Motor neuron (in vitro differentiated cells): ENCODE results near the gene ZSCAN30. TPM values are rescaled to one million over a fixed set of nuclear protein-coding genes. Genes with fewer than 3 reads are reported as not detected.

Source experiments
- ATAC-seq, 8 experiments: fragments of 200-7000 bp; cut with Tn5 transposase; replicated peaks in 6 of 8; 2 replicates each; pipeline ENCODE4 v1.8.0; 2021; ENCODE audit warnings: mild to moderate bottlenecking in 8 of 8, moderate library complexity in 8 of 8
- H3K27ac ChIP-seq, 2 donors: fragments of 250-450 bp; sonication (Bioruptor Pico); 2 replicates each; pipeline ENCODE4 v1.9.0; 2021; ENCODE audit warnings: antibody characterized with exemption in 2 of 2, mild to moderate bottlenecking in 2 of 2, moderate library complexity in 1 of 2
- H3K4me1 ChIP-seq, 2 donors: fragments of 250-450 bp; sonication (Bioruptor Pico); replicated peaks in 1 of 2; 2 replicates each; pipeline ENCODE4 v1.6.1; 2021; ENCODE audit warnings: antibody characterized with exemption in 2 of 2, mild to moderate bottlenecking in 2 of 2, moderate library complexity in 1 of 2
- H3K4me3 ChIP-seq, 5 donors: fragments of 250-450 bp; sonication (Bioruptor Pico); 2 replicates each; pipeline ENCODE4 v1.9.0; 2021; ENCODE audit warnings: antibody characterized with exemption in 5 of 5, mild to moderate bottlenecking in 5 of 5, moderate library complexity in 4 of 5
- WGBS, 10 experiments: fragments of 450-650 bp; shearing (Covaris generic); methylation state at CpG; one replicate each; pipeline ENCODE4 v1.0.0; 2022; 5-methylcytosine and 5-hydroxymethylcytosine counted together
- in situ Hi-C, 9 experiments: fragments of 400-800 bp; cut with MboI; loops; one replicate each; pipeline ENCODE4 v1.15.0; 2021; ENCODE audit warnings: low sequenced_read_pairs in 9 of 9, low pct_unique_long_range_greater_than_20kb in 2 of 9; ENCODE audit not compliant: unreplicated experiment in 9 of 9
- total RNA-seq, 8 experiments: library from RNA; unstranded; fragments of 300-600 nt; gene quantifications; 2 replicates each; pipeline versions ENCODE4 v1.2.3 to v1.2.4, GENCODE V29; 2022

Gene ZSCAN30
- total RNA-seq, 8 experiments from 2014 or later = 10.3 to 29.5 (median 23.5) TPM

DNA sequence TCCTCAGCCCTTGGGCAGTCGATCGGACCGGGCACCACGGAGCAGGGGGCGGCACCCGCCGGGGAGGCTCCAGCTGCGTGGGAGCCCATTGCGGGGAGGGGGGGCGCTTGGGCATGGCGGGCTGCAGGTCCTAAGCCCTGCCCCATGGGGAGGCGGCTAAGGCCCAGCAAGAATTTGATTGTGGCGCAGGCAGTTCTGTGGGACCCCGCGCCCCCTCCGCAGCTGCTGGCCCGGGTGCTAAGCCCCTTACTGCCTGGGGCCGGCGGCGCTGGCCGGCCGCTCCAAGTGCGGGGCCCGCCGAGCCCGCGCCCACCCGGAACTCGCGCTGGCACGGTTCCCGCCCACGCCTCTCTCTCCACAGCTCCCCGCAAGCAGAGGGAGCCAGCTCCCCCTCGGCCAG is 18.4 kb downstream of the ZSCAN30 start:
- no peaks in the 10 kb centered on the region for H3K4me1 ChIP-seq
- H3K27ac ChIP-seq = no peak overlapping the region
- WGBS, 10 experiments = no CpG with 5 or more reads among the region's 35 CpGs
- in situ Hi-C loops = no loop called here
- no peak overlapping the region for H3K4me3 ChIP-seq
- ATAC-seq = no peak

DNA sequence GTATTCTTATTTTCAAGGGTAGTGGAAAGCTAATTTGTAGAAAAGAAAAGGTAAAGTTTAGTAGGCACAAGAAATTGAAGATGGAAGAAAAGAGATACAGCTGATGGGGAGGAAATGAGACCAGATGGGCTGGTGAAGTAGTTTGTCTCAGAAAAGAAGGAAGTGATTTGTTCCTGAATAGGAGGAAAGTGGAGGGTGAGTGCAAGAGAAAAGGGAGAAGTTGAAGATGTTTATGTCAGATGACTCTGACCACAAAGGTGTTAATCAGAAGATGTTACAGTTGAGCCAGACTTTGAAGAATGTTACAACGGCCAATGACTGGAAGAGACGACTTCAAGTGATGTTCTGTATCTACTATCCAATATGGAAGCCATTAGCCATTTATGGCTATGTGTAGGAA is 21.2 kb downstream of the ZSCAN30 start:
- Histone ChIP-seq H3K4me1 (no peaks in the 10 kb centered on the region), H3K27ac (no peak overlapping the region), H3K4me3 (no peak overlapping the region)
- 63 to 100% (median 96%) methylated on average over 2 of the region's 2 CpGs for WGBS, 10 experiments
- in situ Hi-C loops = no loop called here
- no peak for ATAC-seq

DNA sequence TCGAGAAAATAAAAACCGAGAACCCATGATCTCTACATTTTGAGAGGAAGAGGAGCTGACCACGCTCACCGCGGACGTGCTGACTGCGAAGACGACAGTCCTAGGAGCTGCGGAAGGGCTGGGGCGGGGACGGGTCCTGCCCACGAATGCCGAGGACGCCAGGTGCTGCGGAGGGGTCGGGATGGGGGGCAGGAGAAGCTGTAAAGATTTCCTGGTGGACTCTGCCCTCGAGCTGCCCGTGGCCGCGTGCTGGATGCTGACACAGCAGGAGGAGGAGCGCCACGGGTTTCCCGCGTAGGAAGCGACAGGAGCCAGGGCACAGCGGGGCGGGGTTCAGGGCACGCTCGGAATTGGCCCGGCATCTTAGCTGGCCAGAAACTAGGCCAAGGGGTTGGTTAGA is 22.2 kb downstream of the ZSCAN30 start:
- 70 to 100% (median 100%) methylated on average over 1 to 4 of the region's 30 CpGs; no CpG with 5 or more reads in 6 of the 10 experiments for WGBS, 10 experiments
- ATAC-seq = no peak
- in situ Hi-C loops = no loop called here
- H3K27ac ChIP-seq = no peak overlapping the region
- no peaks in the 10 kb centered on the region for H3K4me1 ChIP-seq
- peak overlapping the region in 1 of 5 donors; percentile 40 for H3K4me3 ChIP-seq

DNA sequence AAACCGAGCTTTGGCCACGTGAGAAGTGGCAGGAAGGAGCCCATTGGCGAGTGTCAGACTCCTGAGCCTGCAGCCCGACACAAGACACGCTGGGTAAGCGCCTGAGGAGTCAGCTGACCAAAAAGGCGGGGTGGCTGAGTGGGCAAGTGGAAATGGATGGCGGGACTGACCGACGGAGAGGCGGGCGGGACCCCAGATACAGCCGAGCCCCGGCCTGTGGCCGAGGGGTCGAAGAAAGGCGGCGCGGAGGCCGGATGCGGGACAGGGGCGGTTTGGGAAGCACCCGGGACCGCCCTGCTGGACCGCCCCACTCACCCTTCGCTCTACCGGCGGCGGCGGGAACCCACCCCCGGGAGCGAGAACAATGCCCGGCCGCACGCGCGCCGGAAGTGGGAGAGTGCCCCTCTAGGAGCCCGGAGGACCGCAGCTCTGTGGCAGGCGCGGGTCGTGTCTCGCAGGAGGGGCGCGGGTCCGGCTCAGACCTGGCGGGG is 22.8 kb downstream of the ZSCAN30 start:
- in situ Hi-C loops = no loop called here
- 5 to 97% (median 58%) methylated on average over 1 to 19 of the region's 48 CpGs; no CpG with 5 or more reads in 6 of the 10 experiments for WGBS, 10 experiments

DNA sequence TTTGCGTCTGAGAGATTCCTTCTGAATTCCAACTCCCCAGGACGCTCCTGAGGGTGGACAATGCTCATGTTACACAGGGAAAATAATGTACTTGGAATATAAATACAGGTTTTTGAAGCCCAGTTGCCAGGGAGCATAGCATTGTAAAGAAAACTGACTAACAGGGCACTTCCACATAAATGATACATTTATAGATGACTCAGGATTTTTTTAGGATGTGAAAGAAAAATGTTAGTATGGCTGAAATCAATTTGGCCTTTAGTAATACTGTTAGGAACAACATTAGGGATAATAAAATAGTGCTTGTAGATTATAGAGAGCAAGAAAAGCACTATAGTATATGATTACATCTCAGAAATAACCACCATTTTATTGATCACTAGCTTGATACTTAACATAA is 25.6 kb downstream of the ZSCAN30 start:
- Histone ChIP-seq H3K4me1 (no peaks in the 10 kb centered on the region), H3K27ac (no peak overlapping the region), H3K4me3 (no peak overlapping the region)
- WGBS, 10 experiments = 71 to 94% (median 82%) methylated on average over 1 to 2 of the region's 2 CpGs; no CpG with 5 or more reads in 4 of the 10 experiments
- in situ Hi-C loops = no loop called here
- no peak for ATAC-seq

More for the DNA sequence above, 22.8 kb downstream of the ZSCAN30 start:
- H3K27ac ChIP-seq = peak overlapping the region in 1 of 2 donors; percentile 72
- ATAC-seq = peak in 5 of 8 experiments; percentile 66 to 94 (median 92)
- peak overlapping the region in 2 of 5 donors; percentile 40 to 41 for H3K4me3 ChIP-seq
- no peaks in the 10 kb centered on the region for H3K4me1 ChIP-seq

DNA sequence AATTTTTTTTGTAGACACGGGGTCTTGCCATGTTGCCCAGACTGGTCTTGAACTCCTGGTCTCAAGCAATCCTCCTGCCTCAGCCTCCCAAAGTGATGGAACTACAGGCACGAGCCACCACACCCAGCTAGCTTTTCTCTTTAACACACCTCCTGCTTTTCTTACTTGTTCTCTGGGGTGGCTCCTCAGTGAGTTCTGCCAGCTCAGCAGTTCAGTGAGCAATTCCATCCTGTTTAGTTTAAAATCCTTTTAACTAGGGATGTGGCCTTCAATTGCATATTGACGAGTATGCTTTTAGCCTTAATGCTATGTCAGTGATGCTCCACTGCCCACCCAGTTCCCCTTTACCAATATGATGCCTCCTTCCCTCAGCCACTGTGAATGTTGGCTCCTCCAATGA is 33.1 kb downstream of the ZSCAN30 start:
- ATAC-seq = no peak
- Histone ChIP-seq H3K27ac (no peak overlapping the region), H3K4me3 (no peak overlapping the region), H3K4me1 (no peaks in the 10 kb centered on the region)
- WGBS, 10 experiments = 58 to 100% (median 88%) methylated on average over 1 to 3 of the region's 3 CpGs; no CpG with 5 or more reads in 4 of the 10 experiments
- in situ Hi-C loops = no loop called here

DNA sequence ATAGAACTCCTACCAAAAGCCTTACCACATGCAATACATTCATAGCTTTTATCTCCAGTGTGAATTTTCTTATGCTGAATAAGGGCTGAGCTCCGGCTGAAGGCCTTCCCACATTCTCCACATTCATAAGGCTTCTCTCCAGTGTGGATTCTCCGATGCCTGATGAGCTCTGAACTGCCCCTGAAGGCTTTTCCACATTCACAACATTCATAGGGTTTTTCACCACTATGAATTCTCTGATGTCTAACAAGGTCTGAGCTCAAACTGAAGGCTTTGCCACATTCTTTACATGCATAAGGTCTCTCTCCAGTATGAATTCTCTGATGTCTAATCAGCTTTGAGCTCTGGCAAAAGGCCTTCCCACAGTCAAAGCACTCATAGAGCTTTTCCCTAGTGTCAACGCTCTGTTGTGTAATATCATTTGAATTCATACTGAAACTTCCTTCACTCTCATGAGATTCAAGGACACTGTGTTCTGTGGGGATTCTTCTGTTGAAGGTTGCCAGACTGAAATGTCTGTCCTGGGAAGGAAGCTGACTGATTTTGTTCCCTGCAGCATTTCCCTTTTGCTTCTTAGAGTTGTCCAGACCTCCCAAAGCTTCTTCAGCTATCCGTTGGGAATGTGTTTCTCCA is 36.3 kb downstream of the ZSCAN30 start:
- H3K4me3 ChIP-seq = no peak overlapping the region

DNA sequence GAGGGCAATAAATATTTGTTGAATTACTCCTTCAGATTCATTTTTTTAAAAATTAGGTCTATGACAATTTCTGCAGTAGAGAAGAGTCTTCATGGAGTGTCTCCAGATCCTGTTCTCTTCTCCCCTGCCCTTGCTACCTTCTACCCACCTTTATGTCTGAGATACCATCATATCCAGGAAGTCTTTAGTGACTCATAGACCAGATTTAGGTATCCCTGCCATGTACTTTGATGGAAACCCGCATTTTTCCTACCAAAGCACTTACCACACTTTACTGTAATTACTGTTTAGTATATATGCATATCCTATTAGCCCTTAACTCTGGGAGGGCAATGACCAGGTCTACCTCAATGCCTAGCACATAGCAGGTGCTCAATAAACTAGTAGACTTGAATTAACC is 37.6 kb downstream of the ZSCAN30 start:
- WGBS, 10 experiments = 60 to 100% (median 92%) methylated on average over 1 of the region's 1 CpG; no CpG with 5 or more reads in 4 of the 10 experiments
- in situ Hi-C loops = no loop called here
- no peak for ATAC-seq

More for the DNA sequence above, 36.3 kb downstream of the ZSCAN30 start:
- no peak for ATAC-seq
- no peaks in the 10 kb centered on the region for H3K4me1 ChIP-seq
- WGBS, 10 experiments = 60 to 100% (median 93%) methylated on average over 1 to 4 of the region's 4 CpGs; no CpG with 5 or more reads in 2 of the 10 experiments
- no peak overlapping the region for H3K27ac ChIP-seq
- in situ Hi-C loops = no loop called here

DNA sequence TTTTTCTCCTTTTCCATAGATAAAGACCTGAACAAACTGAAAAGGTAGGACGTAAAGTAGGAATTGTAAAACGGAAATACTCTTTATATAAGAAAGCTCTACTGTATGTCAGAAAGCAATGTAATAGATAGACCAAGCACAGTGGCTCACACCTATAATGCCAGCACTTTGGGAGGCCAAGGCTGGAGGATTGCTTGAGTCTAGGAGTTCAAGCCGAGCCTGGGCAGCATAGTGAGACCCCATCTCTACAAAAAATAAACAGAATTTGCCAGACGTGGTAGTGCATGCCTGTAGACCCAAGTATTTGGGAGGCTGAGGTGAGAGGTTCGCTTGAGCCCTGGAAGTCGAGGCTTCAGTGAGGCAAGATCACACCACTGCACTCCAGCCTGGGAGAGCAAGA is 41.6 kb downstream of the ZSCAN30 start:
- H3K27ac ChIP-seq = no peak overlapping the region
- no peaks in the 10 kb centered on the region for H3K4me1 ChIP-seq
- WGBS, 10 experiments = 89 to 100% (median 100%) methylated on average over 2 to 4 of the region's 6 CpGs; no CpG with 5 or more reads in 1 of the 10 experiments
- no peak overlapping the region for H3K4me3 ChIP-seq
- no peak for ATAC-seq
- in situ Hi-C loops = loop anchor here in 1 of 9 experiments (25.0 kb wide), 1 partner anchor 114 kb away; no protein-coding TSS in a partner anchor

More for the DNA sequence above, 37.6 kb downstream of the ZSCAN30 start:
- H3K4me1 ChIP-seq = no peaks in the 10 kb centered on the region
- no peak overlapping the region for H3K27ac ChIP-seq
- H3K4me3 ChIP-seq = no peak overlapping the region

DNA sequence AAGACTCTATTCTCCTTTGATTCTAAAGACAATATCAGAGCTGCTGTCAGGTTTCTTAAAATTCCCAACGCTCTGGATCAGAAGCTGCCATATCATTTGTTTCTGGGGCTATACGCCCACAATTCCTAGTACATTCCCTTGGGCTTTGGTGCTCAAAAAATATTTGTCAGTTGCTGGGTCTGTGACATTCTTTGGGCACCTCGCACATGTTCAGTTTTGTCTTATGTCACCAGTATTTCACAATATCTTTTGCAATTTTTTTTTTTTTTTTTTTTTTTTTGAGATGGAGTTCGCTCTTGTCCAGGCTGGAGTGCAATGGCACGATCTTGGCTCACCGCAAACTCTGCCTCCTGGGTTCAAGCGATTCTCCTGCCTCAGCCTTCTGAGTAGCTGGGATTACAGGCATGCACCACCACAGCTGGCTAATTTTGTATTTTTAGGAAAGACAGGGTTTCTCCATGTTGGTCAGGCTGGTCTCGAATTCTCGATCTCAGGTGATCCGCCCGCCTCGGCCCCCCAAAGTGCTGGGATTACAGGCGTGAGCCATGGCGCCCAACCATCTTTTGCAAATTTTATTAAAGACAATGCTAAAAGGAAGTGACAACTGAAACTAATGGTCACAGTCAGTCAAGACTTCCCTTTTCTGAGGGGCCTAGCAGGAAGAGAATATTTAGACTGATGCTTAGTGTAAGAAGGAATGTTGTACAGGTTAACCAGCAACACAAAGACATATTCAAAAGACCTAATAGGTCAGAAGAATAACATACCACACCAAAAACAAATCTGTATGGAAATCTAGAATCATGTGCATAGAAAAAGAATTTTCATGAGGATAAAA is 42.4 kb downstream of the ZSCAN30 start:
- Histone ChIP-seq H3K4me1 (peaks cover 1 to 4% of the 10 kb centered on the region in 2 donors), H3K27ac (no peak overlapping the region), H3K4me3 (no peak overlapping the region)
- ATAC-seq = no peak
- WGBS, 10 experiments = 82 to 100% (median 95%) methylated on average over 3 to 14 of the region's 14 CpGs
- in situ Hi-C loops = loop anchor here in 1 of 9 experiments (25.0 kb wide), 1 partner anchor 115 kb away; no protein-coding TSS in a partner anchor

DNA sequence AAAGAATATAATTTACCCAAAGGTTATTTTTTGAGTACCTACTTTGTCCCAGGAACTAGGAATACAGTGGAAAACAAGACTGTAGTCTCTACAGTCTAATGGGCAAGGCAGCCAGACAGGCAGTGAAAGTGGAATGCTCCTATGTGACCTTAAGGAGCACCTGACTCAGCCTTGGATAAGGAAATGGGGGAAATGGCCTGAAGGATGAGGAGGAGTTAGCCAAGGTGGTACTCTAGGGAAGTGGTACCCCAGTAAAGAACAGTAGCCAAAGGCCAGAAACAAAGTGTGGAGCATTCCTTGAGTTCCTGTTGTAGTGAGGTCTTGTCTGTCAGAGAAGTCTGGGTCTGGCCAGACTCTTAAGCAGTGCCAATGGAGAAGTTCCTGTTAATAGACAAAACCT is 43.2 kb downstream of the ZSCAN30 start:
- Histone ChIP-seq H3K4me3 (no peak overlapping the region), H3K27ac (no peak overlapping the region), H3K4me1 (peaks cover 7 to 11% of the 10 kb centered on the region in 2 donors)
- in situ Hi-C loops = loop anchor here in 1 of 9 experiments (25.0 kb wide), 1 partner anchor 115 kb away; no protein-coding TSS in a partner anchor
- ATAC-seq = no peak

DNA sequence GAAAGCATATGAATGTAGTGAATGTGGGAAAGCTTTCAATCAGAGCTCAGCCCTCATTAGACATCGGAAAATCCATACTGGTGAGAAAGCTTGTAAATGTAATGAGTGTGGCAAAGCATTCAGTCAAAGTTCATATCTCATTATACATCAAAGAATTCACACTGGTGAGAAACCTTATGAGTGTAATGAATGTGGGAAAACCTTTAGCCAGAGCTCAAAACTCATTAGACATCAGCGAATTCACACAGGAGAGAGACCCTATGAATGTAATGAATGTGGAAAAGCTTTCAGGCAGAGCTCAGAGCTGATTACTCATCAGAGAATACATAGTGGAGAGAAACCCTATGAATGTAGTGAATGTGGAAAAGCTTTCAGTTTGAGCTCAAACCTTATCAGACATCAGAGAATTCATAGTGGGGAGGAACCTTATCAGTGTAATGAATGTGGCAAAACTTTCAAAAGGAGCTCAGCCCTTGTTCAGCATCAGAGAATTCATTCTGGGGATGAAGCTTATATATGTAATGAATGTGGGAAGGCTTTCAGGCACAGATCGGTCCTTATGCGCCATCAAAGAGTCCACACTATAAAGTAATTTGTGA is 44.2 kb downstream of the ZSCAN30 start:
- Histone ChIP-seq H3K27ac (no peak overlapping the region), H3K4me1 (peaks cover 7 to 11% of the 10 kb centered on the region in 2 donors), H3K4me3 (no peak overlapping the region)
- in situ Hi-C loops = loop anchor here in 1 of 9 experiments (25.0 kb wide), 1 partner anchor 116 kb away; no protein-coding TSS in a partner anchor
- 89 to 100% (median 98%) methylated on average over 2 to 4 of the region's 4 CpGs; no CpG with 5 or more reads in 1 of the 10 experiments for WGBS, 10 experiments
- ATAC-seq = no peak
